Hepatocyte (in vitro differentiated cells): ENCODE data around the gene HNRNPA1L2.
"Not testable (repeated sequence)": the region's sequence is repeated elsewhere in the genome, so short reads cannot be mapped to it uniquely, and the experiment has no call there.

Experiments
- EZH2 ChIP-seq: fragments of 200-600 bp; sonication (generic); IDR thresholded peaks from 2 replicates; pipeline ENCODE4 v1.6.1; 2016; ENCODE audit warnings: antibody characterized with exemption, mild to moderate bottlenecking, borderline replicate concordance
- EZH2phosphoT487 ChIP-seq: fragments of 200-600 bp; sonication (generic); IDR thresholded peaks from one replicate; pipeline ENCODE4 v1.6.1; 2018; ENCODE audit warnings: antibody characterized with exemption, mild to moderate bottlenecking, low read depth, moderate library complexity; ENCODE audit not compliant: unreplicated experiment, severe bottlenecking
- TF ChIP-seq, protein P1 (sequence below): fragments of 200-600 bp; sonication (generic); IDR thresholded peaks from 2 replicates; pipeline ENCODE4 v1.5.1; 2016; ENCODE audit warnings: antibody characterized with exemption, mild to moderate bottlenecking; ENCODE audit not compliant: poor library complexity

GRCh38 chr13:52609013-52609606, 33.1 kb upstream of the HNRNPA1L2 start:
- TF ChIP-seq, protein P1, sequence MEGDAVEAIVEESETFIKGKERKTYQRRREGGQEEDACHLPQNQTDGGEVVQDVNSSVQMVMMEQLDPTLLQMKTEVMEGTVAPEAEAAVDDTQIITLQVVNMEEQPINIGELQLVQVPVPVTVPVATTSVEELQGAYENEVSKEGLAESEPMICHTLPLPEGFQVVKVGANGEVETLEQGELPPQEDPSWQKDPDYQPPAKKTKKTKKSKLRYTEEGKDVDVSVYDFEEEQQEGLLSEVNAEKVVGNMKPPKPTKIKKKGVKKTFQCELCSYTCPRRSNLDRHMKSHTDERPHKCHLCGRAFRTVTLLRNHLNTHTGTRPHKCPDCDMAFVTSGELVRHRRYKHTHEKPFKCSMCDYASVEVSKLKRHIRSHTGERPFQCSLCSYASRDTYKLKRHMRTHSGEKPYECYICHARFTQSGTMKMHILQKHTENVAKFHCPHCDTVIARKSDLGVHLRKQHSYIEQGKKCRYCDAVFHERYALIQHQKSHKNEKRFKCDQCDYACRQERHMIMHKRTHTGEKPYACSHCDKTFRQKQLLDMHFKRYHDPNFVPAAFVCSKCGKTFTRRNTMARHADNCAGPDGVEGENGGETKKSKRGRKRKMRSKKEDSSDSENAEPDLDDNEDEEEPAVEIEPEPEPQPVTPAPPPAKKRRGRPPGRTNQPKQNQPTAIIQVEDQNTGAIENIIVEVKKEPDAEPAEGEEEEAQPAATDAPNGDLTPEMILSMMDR = peak; percentile 59
- not testable (repeated sequence) for TF ChIP-seq EZH2phosphoT487, EZH2
